A172 (cell line): ENCODE measurements around the gene MTCL1. TPM values are rescaled to one million over a fixed set of nuclear protein-coding genes. Genes with fewer than 3 reads are reported as not detected.

Experiments used
- DNase-seq: peaks from one replicate; pipeline ENCODE4 v3.0.0-alpha.2; 2015; ENCODE audit warnings: low spot score
- total RNA-seq: library from RNA; depleted of rRNA; stranded (reverse); fragments of >200 nt; shearing (Covaris generic); gene quantifications from 2 replicates; pipeline ENCODE4 v1.2.3, GENCODE V29; 2014

The MTCL1 gene
- total RNA-seq, 1 experiment from 2014 or later: 33.6 TPM

GRCh38 chr18:8809514-8809913 lies 104.2 kb downstream of the MTCL1 start:
- no peak for DNase-seq

GRCh38 chr18:8810157-8810556 lies 104.8 kb downstream of the MTCL1 start:
- DNase-seq: no peak

- no peak for DNase-seq
These were observed 105.8 kb downstream of the MTCL1 start for GRCh38 chr18:8811115-8811514.

GRCh38 chr18:8812631-8813030 lies 107.3 kb downstream of the MTCL1 start:
- peak; percentile 67 for DNase-seq

- peak; percentile 40 for DNase-seq
These were observed 108.3 kb downstream of the MTCL1 start for GRCh38 chr18:8813611-8814010.

- DNase-seq: peak; percentile 76
These were observed 108.8 kb downstream of the MTCL1 start for GRCh38 chr18:8814206-8814605.

GRCh38 chr18:8816220-8816619 lies 110.9 kb downstream of the MTCL1 start:
- DNase-seq: no peak

- no peak for DNase-seq
These were observed 111.5 kb downstream of the MTCL1 start for GRCh38 chr18:8816816-8817215.

- DNase-seq: no peak
These were observed 113.6 kb downstream of the MTCL1 start for GRCh38 chr18:8818982-8819381.

- no peak for DNase-seq
These were observed 115.2 kb downstream of the MTCL1 start for GRCh38 chr18:8820396-8821082.

- no peak for DNase-seq
These were observed 115.7 kb downstream of the MTCL1 start for GRCh38 chr18:8821083-8821465.

- DNase-seq: no peak
These were observed 116.2 kb downstream of the MTCL1 start for GRCh38 chr18:8821531-8821930.

GRCh38 chr18:8822643-8823042 lies 117.3 kb downstream of the MTCL1 start:
- DNase-seq: no peak

GRCh38 chr18:8823530-8823929 lies 118.2 kb downstream of the MTCL1 start:
- DNase-seq: no peak

- no peak for DNase-seq
These were observed 119.5 kb downstream of the MTCL1 start for GRCh38 chr18:8824846-8825245.

- no peak for DNase-seq
These were observed 119.9 kb downstream of the MTCL1 start for GRCh38 chr18:8825273-8825672.

- DNase-seq: no peak
These were observed 120.5 kb downstream of the MTCL1 start for GRCh38 chr18:8825729-8826375.

- DNase-seq: no peak
These were observed 121.2 kb downstream of the MTCL1 start for GRCh38 chr18:8826514-8826913.

GRCh38 chr18:8826971-8827370 lies 121.6 kb downstream of the MTCL1 start:
- no peak for DNase-seq

- DNase-seq: no peak
These were observed 122.9 kb downstream of the MTCL1 start for GRCh38 chr18:8828300-8828699.

- DNase-seq: no peak
These were observed 123.4 kb downstream of the MTCL1 start for GRCh38 chr18:8828798-8829197.

GRCh38 chr18:8830067-8831060 lies 125.0 kb downstream of the MTCL1 start:
- no peak for DNase-seq
